ENCODE data around the gene SEC14L5.
"Not testable (repeated sequence)": the region's sequence is repeated elsewhere in the genome, so short reads cannot be mapped to it uniquely, and the experiment has no call there.

Gene SEC14L5

GRCh38 chr16:4947722-4948503 lies 10.2 kb upstream of the SEC14L5 start:
- no CpG with 5 or more reads among the region's 16 CpGs for WGBS, 2 donors (ENCODE audit: extremely low coverage in 2 of 2, insufficient read length in 2 of 2, insufficient replicate concordance in 1 of 2)

GRCh38 chr16:4948903-4949766 lies 9.0 kb upstream of the SEC14L5 start:
- Histone ChIP-seq H2AFZ (ENCODE audit: low read length) (no peak overlapping the region), H2BK15ac (ENCODE audit: low read length) (peak overlapping the region; percentile 72), H2BK120ac (ENCODE audit: low read depth, low read length) (no peak overlapping the region), H3K18ac (ENCODE audit: low read length) (peak overlapping the region; percentile 82), H3K27me3 (ENCODE audit: control insufficient read depth in 3 of 3, insufficient read depth in 3 of 3, low read depth in 1 of 3, low read length in 3 of 3) (no peaks in the 10 kb centered on the region), H2BK5ac (ENCODE audit: low read length) (no peak overlapping the region), H3K4ac (ENCODE audit: low read length) (no peak overlapping the region), H3K4me1 (ENCODE audit: control insufficient read depth in 2 of 2, insufficient read depth in 1 of 2, low read depth in 1 of 2, low read length in 2 of 2) (peaks cover 9 to 25% of the 10 kb centered on the region in 2 donors), H2BK12ac (ENCODE audit: low read length) (peak overlapping the region; percentile 97), H3K36me3 (replicated peaks in 1 of 2; ENCODE audit: control insufficient read depth in 2 of 2, insufficient read depth in 2 of 2, low read length in 2 of 2) (no peaks in the 10 kb centered on the region), H4K91ac (ENCODE audit: low read depth, low read length, poor library complexity) (no peak overlapping the region), H3K27ac (replicated peaks; ENCODE audit: low read length) (no peak overlapping the region), H3K79me1 (ENCODE audit: low read depth, low read length) (no peaks in the 10 kb centered on the region), H3K4me2 (ENCODE audit: insufficient read depth, low read length, poor library complexity, severe bottlenecking) (no peak overlapping the region), H3K23ac (ENCODE audit: low read depth, low read length, poor library complexity) (no peak overlapping the region), H3K9ac (ENCODE audit: low read depth, low read length, poor library complexity) (no peak overlapping the region), H3K14ac (ENCODE audit: low read length) (no peak overlapping the region), H3K4me3 (ENCODE audit: low read length in 2 of 2) (no peak overlapping the region), H2AK5ac (ENCODE audit: low read depth, low read length) (peak overlapping the region; percentile 67), H4K8ac (ENCODE audit: low read depth, low read length) (no peak overlapping the region), H3K9me3 (replicated peaks in 1 of 2; ENCODE audit: control insufficient read depth in 2 of 2, insufficient read depth in 1 of 2, low read depth in 1 of 2, low read length in 2 of 2) (no peaks in the 10 kb centered on the region)
- DNase-seq (ENCODE audit: low spot score), result no peak
- WGBS, 2 donors (ENCODE audit: extremely low coverage in 2 of 2, insufficient read length in 2 of 2, insufficient replicate concordance in 1 of 2), result no CpG with 5 or more reads among the region's 16 CpGs

More at GRCh38 chr16:4947722-4948503, 10.2 kb upstream of the SEC14L5 start:
- H3K27ac ChIP-seq (replicated peaks; ENCODE audit: low read length), result peak overlapping the region; percentile 93
- DNase-seq (ENCODE audit: low spot score), result peak; percentile 71
- no peak overlapping the region for H2BK15ac ChIP-seq (ENCODE audit: low read length)
- no peak overlapping the region for H4K8ac ChIP-seq (ENCODE audit: low read depth, low read length)
- H3K9ac ChIP-seq (ENCODE audit: low read depth, low read length, poor library complexity), result peak overlapping the region; percentile 6
- no peaks in the 10 kb centered on the region for H3K27me3 ChIP-seq (ENCODE audit: control insufficient read depth in 3 of 3, insufficient read depth in 3 of 3, low read depth in 1 of 3, low read length in 3 of 3)
- no peak overlapping the region for H3K4me3 ChIP-seq (ENCODE audit: low read length in 2 of 2)
- H3K4me2 ChIP-seq (ENCODE audit: insufficient read depth, low read length, poor library complexity, severe bottlenecking), result peak overlapping the region; percentile 42
- H4K91ac ChIP-seq (ENCODE audit: low read depth, low read length, poor library complexity), result no peak overlapping the region
- H3K36me3 ChIP-seq (replicated peaks in 1 of 2; ENCODE audit: control insufficient read depth in 2 of 2, insufficient read depth in 2 of 2, low read length in 2 of 2), result no peaks in the 10 kb centered on the region
- H3K9me3 ChIP-seq (replicated peaks in 1 of 2; ENCODE audit: control insufficient read depth in 2 of 2, insufficient read depth in 1 of 2, low read depth in 1 of 2, low read length in 2 of 2), result no peaks in the 10 kb centered on the region
- peaks cover 17 to 35% of the 10 kb centered on the region in 2 donors for H3K4me1 ChIP-seq (ENCODE audit: control insufficient read depth in 2 of 2, insufficient read depth in 1 of 2, low read depth in 1 of 2, low read length in 2 of 2)
- H2AK5ac ChIP-seq (ENCODE audit: low read depth, low read length), result no peak overlapping the region
- H3K79me1 ChIP-seq (ENCODE audit: low read depth, low read length), result no peaks in the 10 kb centered on the region
- H3K14ac ChIP-seq (ENCODE audit: low read length), result no peak overlapping the region
- no peak overlapping the region for H2BK120ac ChIP-seq (ENCODE audit: low read depth, low read length)
- no peak overlapping the region for H3K23ac ChIP-seq (ENCODE audit: low read depth, low read length, poor library complexity)
- peak overlapping the region; percentile 84 for H3K18ac ChIP-seq (ENCODE audit: low read length)
- H2AFZ ChIP-seq (ENCODE audit: low read length), result peak overlapping the region; percentile 85
- no peak overlapping the region for H3K4ac ChIP-seq (ENCODE audit: low read length)
- no peak overlapping the region for H2BK12ac ChIP-seq (ENCODE audit: low read length)
- no peak overlapping the region for H2BK5ac ChIP-seq (ENCODE audit: low read length)

- no peak overlapping the region for H3K9ac ChIP-seq (ENCODE audit: low read depth, low read length, poor library complexity)
- no peak overlapping the region for H2AFZ ChIP-seq (ENCODE audit: low read length)
- H3K4me1 ChIP-seq (ENCODE audit: control insufficient read depth in 2 of 2, insufficient read depth in 1 of 2, low read depth in 1 of 2, low read length in 2 of 2), result peaks cover 2 to 19% of the 10 kb centered on the region in 2 donors
- no peak overlapping the region for H3K4me2 ChIP-seq (ENCODE audit: insufficient read depth, low read length, poor library complexity, severe bottlenecking)
- H3K23ac ChIP-seq (ENCODE audit: low read depth, low read length, poor library complexity), result no peak overlapping the region
- no peak overlapping the region for H3K27ac ChIP-seq (replicated peaks; ENCODE audit: low read length)
- peak overlapping the region; percentile 3 for H2BK12ac ChIP-seq (ENCODE audit: low read length)
- no peak overlapping the region for H3K4ac ChIP-seq (ENCODE audit: low read length)
- H2BK5ac ChIP-seq (ENCODE audit: low read length), result no peak overlapping the region
- H3K9me3 ChIP-seq (replicated peaks in 1 of 2; ENCODE audit: control insufficient read depth in 2 of 2, insufficient read depth in 1 of 2, low read depth in 1 of 2, low read length in 2 of 2), result no peaks in the 10 kb centered on the region
- no peak overlapping the region for H2BK120ac ChIP-seq (ENCODE audit: low read depth, low read length)
- no peak overlapping the region for H4K91ac ChIP-seq (ENCODE audit: low read depth, low read length, poor library complexity)
- no peak overlapping the region for H2AK5ac ChIP-seq (ENCODE audit: low read depth, low read length)
- H3K14ac ChIP-seq (ENCODE audit: low read length), result no peak overlapping the region
- H3K4me3 ChIP-seq (ENCODE audit: low read length in 2 of 2), result no peak overlapping the region
- WGBS, 2 donors (ENCODE audit: extremely low coverage in 2 of 2, insufficient read length in 2 of 2, insufficient replicate concordance in 1 of 2), result no CpG with 5 or more reads among the region's 10 CpGs
- no peak overlapping the region for H3K18ac ChIP-seq (ENCODE audit: low read length)
- H3K27me3 ChIP-seq (ENCODE audit: control insufficient read depth in 3 of 3, insufficient read depth in 3 of 3, low read depth in 1 of 3, low read length in 3 of 3), result no peaks in the 10 kb centered on the region
- H4K8ac ChIP-seq (ENCODE audit: low read depth, low read length), result no peak overlapping the region
- H3K79me1 ChIP-seq (ENCODE audit: low read depth, low read length), result no peaks in the 10 kb centered on the region
- no peak overlapping the region for H2BK15ac ChIP-seq (ENCODE audit: low read length)
- DNase-seq (ENCODE audit: low spot score), result no peak
- H3K36me3 ChIP-seq (replicated peaks in 1 of 2; ENCODE audit: control insufficient read depth in 2 of 2, insufficient read depth in 2 of 2, low read length in 2 of 2), result no peaks in the 10 kb centered on the region
Measured at GRCh38 chr16:4949986-4950385, 8.1 kb upstream of the SEC14L5 start.

- H2AFZ ChIP-seq (ENCODE audit: low read length); H3K14ac ChIP-seq (ENCODE audit: low read length); H4K8ac ChIP-seq (ENCODE audit: low read depth, low read length); H3K23ac ChIP-seq (ENCODE audit: low read depth, low read length, poor library complexity); H2BK120ac ChIP-seq (ENCODE audit: low read depth, low read length); H3K79me1 ChIP-seq (ENCODE audit: low read depth, low read length); H3K4me2 ChIP-seq (ENCODE audit: insufficient read depth, low read length, poor library complexity, severe bottlenecking); H2BK15ac ChIP-seq (ENCODE audit: low read length); H3K4me3 ChIP-seq (ENCODE audit: low read length in 2 of 2); H2BK12ac ChIP-seq (ENCODE audit: low read length); H3K18ac ChIP-seq (ENCODE audit: low read length); H2AK5ac ChIP-seq (ENCODE audit: low read depth, low read length); H3K9me3 ChIP-seq (replicated peaks in 1 of 2; ENCODE audit: control insufficient read depth in 2 of 2, insufficient read depth in 1 of 2, low read depth in 1 of 2, low read length in 2 of 2); DNase-seq (ENCODE audit: low spot score); H3K27me3 ChIP-seq (ENCODE audit: control insufficient read depth in 3 of 3, insufficient read depth in 3 of 3, low read depth in 1 of 3, low read length in 3 of 3); H3K36me3 ChIP-seq (replicated peaks in 1 of 2; ENCODE audit: control insufficient read depth in 2 of 2, insufficient read depth in 2 of 2, low read length in 2 of 2); H3K4ac ChIP-seq (ENCODE audit: low read length); H2BK5ac ChIP-seq (ENCODE audit: low read length); H3K27ac ChIP-seq (replicated peaks; ENCODE audit: low read length); H4K91ac ChIP-seq (ENCODE audit: low read depth, low read length, poor library complexity); H3K9ac ChIP-seq (ENCODE audit: low read depth, low read length, poor library complexity): not testable (repeated sequence)
- H3K4me1 ChIP-seq (ENCODE audit: control insufficient read depth in 2 of 2, insufficient read depth in 1 of 2, low read depth in 1 of 2, low read length in 2 of 2), result peaks cover 5 to 17% of the 10 kb centered on the region in 2 donors
- WGBS, 2 donors (ENCODE audit: extremely low coverage in 2 of 2, insufficient read length in 2 of 2, insufficient replicate concordance in 1 of 2), result no CpG with 5 or more reads among the region's 3 CpGs
Measured at GRCh38 chr16:4951583-4951982, 6.5 kb upstream of the SEC14L5 start.
